Brain microvascular endothelial cell (primary cell): ENCODE measurements around the gene PUS7L.
A peak's percentile ranks its signal among the peaks of the same experiment; 100 is the strongest.
"Not testable (repeated sequence)": the region's sequence is repeated elsewhere in the genome, so short reads cannot be mapped to it uniquely, and the experiment has no call there.

Experiments
- DNase-seq: peaks from one replicate; pipeline ENCODE4 v3.0.0-alpha.2; 2020
- H3K27ac ChIP-seq: fragments of 250-450 bp; sonication (Bioruptor Pico); 2 replicates; pipeline ENCODE4 v1.5.1; 2020; ENCODE audit warnings: mild to moderate bottlenecking, moderate library complexity
- H3K27me3 ChIP-seq: fragments of 250-450 bp; sonication (Bioruptor Pico); replicated peaks from 2 replicates; pipeline ENCODE4 v1.5.1; 2020; ENCODE audit warnings: mild to moderate bottlenecking
- H3K36me3 ChIP-seq: fragments of 250-450 bp; sonication (Bioruptor Pico); replicated peaks from 2 replicates; pipeline ENCODE4 v1.5.1; 2020; ENCODE audit warnings: mild to moderate bottlenecking
- H3K4me3 ChIP-seq: 2 replicates; pipeline ENCODE4 v1.5.1; 2011; ENCODE audit warnings: low read depth, mild to moderate bottlenecking, control low read depth, low read length, moderate library complexity
- in situ Hi-C: cut with HindIII; loops from 2 replicates; pipeline ENCODE4 v1.10.0; 2017; ENCODE audit warnings: low sequenced_read_pairs, low pct_ligation_motif_present
- TF ChIP-seq, protein P1 (sequence below): IDR thresholded peaks from 2 replicates; pipeline ENCODE4 v1.5.1; 2011; ENCODE audit warnings: low read depth, mild to moderate bottlenecking, moderate library complexity, low read length, control low read depth, inconsistent platforms; ENCODE audit errors: missing control alignments

The PUS7L gene

DNA sequence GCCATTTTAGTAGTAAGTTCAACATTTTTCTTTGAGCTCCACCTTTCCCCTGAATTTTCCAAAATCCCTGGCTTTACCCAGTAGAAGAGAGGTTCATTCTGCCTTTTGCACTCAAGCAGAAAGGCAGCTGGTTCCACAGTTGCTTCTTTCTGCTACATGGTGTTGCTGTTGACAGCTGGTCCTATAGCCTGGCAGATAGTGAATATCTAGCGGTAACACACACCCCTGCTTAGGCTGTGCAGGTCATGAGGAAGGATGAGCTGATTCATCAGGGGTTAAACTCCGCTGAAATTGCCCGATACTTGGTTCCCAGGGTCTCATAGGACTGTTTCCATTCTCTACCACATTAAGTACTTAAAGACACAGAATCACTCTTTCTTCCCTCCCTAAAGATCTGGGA is 62.4 kb downstream of the PUS7L start:
- no peak for DNase-seq
- TF ChIP-seq, protein P1, sequence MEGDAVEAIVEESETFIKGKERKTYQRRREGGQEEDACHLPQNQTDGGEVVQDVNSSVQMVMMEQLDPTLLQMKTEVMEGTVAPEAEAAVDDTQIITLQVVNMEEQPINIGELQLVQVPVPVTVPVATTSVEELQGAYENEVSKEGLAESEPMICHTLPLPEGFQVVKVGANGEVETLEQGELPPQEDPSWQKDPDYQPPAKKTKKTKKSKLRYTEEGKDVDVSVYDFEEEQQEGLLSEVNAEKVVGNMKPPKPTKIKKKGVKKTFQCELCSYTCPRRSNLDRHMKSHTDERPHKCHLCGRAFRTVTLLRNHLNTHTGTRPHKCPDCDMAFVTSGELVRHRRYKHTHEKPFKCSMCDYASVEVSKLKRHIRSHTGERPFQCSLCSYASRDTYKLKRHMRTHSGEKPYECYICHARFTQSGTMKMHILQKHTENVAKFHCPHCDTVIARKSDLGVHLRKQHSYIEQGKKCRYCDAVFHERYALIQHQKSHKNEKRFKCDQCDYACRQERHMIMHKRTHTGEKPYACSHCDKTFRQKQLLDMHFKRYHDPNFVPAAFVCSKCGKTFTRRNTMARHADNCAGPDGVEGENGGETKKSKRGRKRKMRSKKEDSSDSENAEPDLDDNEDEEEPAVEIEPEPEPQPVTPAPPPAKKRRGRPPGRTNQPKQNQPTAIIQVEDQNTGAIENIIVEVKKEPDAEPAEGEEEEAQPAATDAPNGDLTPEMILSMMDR: no peak
- H3K27ac ChIP-seq: no peak overlapping the region
- H3K4me3 ChIP-seq: no peak overlapping the region
- no peaks in the 10 kb centered on the region for H3K36me3 ChIP-seq
- in situ Hi-C loops: no loop called here
- H3K27me3 ChIP-seq: no peaks in the 10 kb centered on the region

DNA sequence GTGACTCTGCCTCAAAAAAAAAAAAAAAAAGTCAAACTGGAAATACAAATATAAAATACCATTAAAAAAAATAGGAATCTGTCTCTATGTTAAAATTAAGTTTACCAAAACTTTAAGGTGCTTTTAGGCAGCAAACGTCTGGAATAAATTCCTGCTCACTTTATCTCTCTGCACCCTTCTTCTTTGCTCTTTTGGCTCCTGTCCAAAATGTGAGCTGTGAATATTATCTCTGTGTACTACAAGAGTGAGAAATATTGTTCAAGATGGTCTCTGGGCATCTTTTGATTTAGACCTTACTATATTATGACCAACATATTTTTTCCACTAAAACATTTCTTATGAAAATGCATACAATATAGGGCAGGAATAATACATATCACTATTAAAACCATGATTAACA is 63.7 kb downstream of the PUS7L start:
- Histone ChIP-seq H3K27me3 (no peaks in the 10 kb centered on the region), H3K36me3 (no peaks in the 10 kb centered on the region), H3K27ac (no peak overlapping the region), H3K4me3 (no peak overlapping the region)
- no peak for DNase-seq
- in situ Hi-C loops: no loop called here
- TF ChIP-seq, protein P1: no peak

DNA sequence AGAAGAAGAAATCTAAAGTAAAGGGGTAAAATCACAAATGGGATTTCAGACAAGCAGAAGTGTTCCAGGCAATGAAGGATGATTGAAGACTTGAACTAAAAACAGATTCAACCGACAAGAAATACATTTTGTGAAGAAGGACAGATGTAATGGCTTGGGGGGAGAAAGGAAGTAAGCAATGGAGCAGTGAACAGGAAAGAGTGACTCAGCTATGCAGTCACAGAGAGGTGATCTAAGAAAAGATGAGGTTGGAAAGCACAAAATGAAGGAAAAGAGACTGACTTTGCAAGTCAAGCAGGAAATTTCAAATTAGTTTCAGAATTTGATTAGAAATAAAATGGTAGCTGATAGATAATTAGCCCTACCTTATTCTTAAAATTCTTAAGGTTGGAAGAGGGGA is 66.5 kb downstream of the PUS7L start:
- in situ Hi-C loops: no loop called here
- H3K4me3 ChIP-seq: no peak overlapping the region
- H3K27me3 ChIP-seq: no peaks in the 10 kb centered on the region
- no peak overlapping the region for H3K27ac ChIP-seq
- TF ChIP-seq, protein P1: no peak
- DNase-seq: peak; percentile 51
- H3K36me3 ChIP-seq: no peaks in the 10 kb centered on the region

DNA sequence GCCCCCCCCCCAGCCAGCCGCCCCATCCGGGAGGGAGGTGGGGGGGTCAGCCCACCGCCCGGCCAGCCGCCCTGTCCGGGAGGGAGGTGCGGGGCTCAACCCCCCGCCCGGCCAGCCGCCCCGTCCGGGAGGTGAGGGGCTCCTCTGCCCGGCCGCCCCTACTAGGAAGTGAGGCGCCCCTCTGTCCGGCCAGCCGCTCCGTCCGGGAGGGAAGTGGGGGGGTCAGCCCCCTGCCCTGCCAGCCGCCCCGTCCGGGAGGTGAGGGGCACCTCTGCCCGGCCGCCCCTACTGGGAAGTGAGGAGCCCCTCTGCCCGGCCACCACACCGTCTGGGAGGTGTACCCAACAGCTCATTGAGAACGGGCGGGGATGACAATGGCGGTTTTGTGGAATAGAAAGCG is 73.1 kb downstream of the PUS7L start:
- H3K36me3 ChIP-seq, H3K4me3 ChIP-seq, H3K27me3 ChIP-seq, H3K27ac ChIP-seq, in situ Hi-C loops, DNase-seq: not testable (repeated sequence)

DNA sequence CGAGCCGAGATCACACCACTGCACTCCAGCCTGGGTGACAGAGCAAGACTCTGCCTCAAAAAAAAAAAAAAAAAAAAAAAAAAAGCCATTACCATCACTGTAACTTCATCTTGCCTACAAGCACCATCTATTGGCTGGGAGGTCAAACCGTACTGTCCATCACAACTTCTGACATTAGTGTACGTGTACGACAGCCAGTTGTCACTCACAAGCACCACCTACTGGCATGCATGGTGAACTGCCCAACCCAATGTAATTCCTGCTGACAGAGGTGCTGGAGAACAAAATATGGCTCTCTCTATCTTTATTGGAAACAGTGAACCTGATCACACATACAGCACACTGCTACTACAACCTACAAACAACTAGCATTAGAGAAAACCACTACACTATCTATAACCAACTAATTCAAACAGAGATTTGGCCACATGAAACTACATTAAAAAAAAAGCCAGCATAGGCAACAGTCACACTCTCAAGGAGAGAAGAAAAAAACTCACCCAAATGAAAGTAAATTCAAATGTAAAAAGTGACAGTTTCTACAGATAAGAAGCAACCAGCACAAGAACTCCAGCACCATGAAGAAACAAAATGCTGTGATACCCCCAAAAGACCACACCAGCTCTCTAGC is 82.3 kb downstream of the PUS7L start:
- Histone ChIP-seq H3K36me3 (no peaks in the 10 kb centered on the region), H3K27ac (no peak overlapping the region), H3K27me3 (no peaks in the 10 kb centered on the region), H3K4me3 (no peak overlapping the region)
- DNase-seq: no peak
- in situ Hi-C loops: no loop called here
- TF ChIP-seq, protein P1: peak; percentile 77

DNA sequence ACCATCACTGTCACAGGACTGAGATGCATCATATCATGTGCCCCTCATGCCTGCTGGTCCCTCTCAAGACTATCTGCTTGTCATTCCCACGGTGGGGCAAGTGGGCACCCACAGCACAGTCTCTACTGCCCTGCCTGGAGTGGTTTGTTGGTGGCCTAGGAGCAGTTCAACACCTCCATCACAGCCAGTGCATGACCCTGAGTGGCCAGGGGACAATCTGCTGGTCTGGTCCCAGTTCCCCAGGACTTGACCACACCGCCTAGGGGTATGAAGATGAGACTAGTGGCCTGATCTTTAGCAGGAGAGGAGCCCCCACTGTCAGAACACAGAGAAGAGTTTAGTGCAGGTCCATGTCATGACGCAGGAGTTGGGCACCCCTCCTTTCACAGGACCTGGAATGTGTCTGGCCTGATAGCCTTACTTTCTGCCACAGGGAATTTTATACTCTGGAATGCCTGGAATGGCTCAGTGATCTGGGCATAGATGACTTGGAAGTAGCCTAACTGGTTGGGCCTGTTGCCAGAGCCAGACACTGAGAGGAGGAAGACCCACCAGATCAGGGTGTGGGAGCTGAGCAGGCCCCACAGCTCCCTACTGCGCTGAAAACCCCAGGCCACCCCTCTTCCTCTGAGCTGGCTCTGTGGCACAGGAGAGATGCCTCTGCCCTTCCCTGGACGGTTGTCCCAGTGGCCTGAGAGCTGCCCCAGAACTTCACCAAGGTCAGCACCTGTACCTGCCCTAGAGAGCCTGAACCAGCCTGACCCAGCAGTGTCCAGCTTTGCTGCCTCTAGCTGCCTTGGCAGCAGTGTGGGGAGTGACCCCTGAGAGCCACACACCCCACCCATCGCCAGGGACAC is 83.3 kb downstream of the PUS7L start:
- Histone ChIP-seq H3K36me3 (no peaks in the 10 kb centered on the region), H3K27me3 (no peaks in the 10 kb centered on the region), H3K4me3 (no peak overlapping the region), H3K27ac (no peak overlapping the region)
- DNase-seq: no peak
- in situ Hi-C loops: no loop called here
- TF ChIP-seq, protein P1: no peak
